Measurements from ENCODE around the gene EHF.

Gene EHF

DNA sequence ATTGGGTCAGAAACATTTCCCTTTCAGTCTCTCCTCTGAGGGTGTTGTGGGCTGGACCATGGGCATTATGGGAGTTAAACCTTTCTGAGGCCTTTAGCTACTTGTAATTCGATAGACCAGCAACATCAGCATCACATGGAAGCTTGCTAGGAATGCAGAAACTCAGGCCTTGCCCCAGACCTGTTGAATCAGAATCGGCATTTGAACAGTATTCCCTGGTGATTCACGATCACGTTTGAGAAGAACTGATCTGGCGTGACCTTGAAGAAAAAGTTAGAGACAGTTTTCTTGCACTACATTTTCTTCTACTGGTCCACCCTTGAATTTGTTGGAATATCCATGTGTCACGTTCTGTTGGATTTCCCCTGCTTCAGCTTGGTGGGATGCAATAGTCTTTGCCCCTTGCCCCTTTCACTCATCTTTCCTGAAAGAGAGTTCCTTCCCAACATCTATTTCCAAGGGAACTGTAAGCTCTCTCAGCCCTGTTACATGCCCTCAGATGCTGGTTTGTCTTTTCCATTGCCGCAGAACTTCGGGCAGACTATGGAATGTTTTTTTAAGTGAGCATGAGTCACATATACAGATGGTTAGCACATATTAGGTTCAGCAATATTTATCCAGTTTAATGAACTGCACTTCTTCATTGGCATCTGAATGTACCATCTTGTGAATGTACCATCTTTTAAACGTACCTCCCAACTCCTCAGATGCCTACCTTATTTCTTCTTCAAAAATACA is 23.9 kb downstream of the EHF start:
- peak; percentile 84 for DNase-seq (ENCODE audit: low read depth)

DNA sequence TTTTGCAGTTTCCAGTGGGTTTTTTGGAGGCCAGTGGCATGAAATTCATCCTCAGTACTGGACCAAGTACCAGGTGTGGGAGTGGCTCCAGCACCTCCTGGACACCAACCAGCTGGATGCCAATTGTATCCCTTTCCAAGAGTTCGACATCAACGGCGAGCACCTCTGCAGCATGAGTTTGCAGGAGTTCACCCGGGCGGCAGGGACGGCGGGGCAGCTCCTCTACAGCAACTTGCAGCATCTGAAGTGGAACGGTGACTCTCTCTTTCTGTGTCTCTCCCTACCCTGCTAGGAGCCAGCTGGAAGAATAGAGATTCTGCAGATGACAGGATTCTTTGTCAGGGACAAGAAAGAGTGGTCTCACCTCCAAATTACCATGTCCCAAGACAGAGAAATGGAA is 25.5 kb downstream of the EHF start:
- DNase-seq (ENCODE audit: low read depth) = no peak

DNA sequence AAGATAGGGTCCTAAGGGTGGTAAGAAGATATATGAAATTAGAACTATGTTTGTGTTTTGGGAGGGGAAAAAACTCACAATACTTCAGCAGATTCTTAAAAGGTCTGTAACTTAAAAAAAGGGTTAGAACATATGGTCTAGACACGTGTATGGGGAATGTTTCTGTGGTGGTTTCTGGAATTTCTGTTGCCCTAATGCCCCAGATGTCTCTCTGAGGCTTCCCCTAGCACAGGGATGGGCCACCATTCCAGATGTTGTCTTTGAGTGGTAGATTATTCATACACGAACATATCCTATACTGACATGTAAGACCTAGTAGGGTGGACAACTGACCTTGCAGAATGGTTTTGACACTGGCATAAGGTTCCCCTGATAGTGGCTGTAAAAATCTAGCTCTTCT is 26.2 kb downstream of the EHF start:
- no peak for DNase-seq (ENCODE audit: low read depth)

DNA sequence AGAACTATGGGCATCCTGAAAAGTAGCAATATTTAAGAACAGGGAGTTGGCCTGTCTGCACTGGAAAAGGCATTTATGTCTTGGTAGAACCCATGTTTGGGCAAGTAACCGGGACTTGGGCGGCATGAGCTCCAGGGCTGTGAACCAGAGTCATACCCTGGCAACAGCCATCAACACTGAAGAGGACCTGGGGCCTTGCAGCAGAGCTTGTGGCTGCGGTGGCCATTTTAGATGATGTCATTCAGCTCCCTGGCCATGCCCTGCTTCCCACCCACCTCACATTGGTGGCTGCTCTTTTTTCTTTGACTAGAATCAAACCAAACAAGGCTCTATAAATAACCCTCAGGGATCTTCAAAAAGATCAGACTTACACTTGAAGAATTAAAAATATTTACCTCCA is 26.6 kb downstream of the EHF start:
- no peak for DNase-seq (ENCODE audit: low read depth)

DNA sequence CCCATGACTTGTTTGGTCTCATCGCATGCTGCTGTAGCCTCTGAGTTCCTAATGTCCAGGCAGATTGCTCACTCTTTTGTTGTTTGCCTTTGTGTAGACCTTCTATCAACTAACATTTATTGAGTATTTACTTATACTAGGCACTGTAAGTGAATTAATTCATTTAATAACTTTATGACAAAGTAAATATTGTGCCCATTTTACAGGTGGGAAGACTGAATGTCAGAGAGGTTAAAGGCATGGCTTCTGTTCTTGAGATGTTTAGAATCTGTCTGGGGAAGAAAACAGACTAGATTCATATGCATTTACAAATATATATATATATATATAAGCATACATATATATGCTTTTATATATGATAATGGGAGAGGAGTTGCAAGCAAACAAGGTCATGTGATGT is 27.1 kb downstream of the EHF start:
- no peak for DNase-seq (ENCODE audit: low read depth)

DNA sequence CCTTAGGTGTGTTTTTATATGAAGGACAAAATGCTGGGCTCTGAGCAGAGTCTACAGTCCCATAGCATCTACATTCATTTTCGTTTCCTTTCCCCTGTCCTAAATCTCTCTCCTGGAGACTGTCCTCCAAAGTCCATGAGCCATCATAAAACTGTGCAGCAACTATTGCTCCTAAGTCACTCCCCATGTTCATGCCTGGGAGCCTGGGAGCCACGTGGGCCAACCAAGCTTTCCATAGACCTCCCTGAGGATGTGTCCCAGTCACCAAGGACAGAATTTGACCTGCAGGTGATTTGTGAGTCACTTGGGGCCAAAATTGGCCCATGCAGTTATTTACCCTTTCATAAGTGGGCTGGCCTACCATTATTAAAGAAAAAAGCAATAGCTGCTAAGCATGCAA is 28.7 kb downstream of the EHF start:
- no peak for DNase-seq (ENCODE audit: low read depth)

DNA sequence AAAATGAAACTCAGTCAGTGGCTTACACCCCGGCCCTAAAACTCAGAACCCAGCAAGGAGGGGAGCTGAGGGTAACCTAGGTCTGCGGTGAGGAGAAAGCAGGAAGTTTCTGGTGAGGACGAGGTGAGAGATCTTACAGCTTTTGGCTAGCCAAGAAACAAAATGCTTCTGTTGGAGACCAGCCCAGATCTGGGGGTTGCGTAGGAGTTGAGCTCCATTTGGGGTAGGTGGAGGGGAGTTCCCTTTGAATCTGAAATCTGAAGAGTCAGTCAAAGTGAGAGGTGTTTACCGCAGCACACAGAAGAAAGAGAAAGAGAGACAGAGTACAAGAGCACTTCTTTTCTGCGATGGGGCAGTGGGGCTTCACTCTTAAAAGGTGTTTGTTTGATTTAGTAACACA is 29.6 kb downstream of the EHF start:
- DNase-seq (ENCODE audit: low read depth) = no peak

DNA sequence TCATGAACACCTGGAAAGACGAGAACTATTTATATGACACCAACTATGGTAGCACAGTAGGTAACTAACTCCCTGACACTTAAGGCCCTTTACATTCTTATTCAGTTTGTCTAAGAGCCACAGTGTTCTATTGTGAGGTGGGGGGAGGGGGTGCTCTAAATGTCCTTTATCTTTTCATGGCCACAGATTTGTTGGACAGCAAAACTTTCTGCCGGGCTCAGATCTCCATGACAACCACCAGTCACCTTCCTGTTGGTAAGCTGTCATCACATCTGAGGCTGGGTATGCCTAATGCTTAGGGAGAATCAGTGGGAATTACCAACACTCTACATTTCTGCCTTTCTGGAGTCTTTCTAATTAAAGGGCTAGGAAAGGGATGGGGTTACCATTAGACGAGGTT is 30.7 kb downstream of the EHF start:
- no peak for DNase-seq (ENCODE audit: low read depth)

DNA sequence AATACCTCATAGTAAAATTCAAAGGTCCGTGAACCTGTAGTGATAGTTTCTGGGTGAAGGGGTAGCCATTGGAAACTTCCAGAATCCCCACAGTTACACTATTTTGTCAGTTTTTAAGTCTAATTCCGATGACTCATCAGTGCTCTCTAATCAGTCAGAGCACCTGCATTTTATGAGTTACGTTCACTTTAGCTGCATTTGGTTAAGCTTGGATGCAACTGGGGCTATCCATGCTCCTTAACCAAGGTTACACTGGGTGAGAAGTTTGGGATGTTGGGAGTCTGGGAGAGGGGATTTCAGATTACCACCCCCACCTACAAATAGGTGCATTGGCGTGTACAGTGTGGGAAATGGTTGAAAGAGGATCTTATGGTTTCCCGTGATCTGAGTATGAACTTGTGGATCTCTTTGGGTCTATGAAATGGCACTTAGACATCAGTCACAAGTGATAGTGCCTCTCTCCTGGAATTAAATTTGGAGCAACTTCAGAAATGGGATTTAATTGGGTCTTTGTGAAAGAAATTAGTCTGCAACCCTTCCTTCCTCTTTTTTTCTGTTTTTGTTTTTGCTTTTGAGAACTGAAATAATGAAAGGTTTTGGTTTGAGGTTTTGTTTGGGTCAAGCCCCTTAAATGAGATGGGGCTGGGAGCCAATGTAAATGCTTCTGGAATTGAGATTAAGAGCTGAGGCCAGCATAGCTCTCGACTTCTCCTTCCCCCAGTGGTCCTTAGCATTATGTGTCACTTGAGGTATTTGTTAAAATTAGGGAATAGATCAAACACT is 31.5 kb downstream of the EHF start:
- DNase-seq (ENCODE audit: low read depth) = no peak

DNA sequence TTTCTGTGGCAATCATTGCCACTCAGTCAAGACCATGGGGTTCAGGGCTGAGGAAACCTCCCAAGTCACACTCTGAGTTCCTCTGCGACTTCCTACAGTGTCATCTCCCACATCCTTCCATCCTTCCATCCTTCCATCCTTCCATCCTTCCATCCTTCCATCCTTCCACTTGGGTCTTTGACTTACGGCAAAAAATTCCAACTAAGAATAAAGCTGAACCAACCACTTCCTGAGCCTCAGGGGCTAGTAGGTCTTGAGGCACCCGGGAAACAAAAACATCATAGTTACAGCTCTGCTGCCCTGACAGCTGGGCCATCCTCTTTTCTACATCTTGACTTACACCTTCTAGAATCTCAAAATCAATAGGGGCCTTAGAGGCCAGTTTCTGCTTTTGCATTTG is 32.1 kb downstream of the EHF start:
- DNase-seq (ENCODE audit: low read depth) = no peak

DNA sequence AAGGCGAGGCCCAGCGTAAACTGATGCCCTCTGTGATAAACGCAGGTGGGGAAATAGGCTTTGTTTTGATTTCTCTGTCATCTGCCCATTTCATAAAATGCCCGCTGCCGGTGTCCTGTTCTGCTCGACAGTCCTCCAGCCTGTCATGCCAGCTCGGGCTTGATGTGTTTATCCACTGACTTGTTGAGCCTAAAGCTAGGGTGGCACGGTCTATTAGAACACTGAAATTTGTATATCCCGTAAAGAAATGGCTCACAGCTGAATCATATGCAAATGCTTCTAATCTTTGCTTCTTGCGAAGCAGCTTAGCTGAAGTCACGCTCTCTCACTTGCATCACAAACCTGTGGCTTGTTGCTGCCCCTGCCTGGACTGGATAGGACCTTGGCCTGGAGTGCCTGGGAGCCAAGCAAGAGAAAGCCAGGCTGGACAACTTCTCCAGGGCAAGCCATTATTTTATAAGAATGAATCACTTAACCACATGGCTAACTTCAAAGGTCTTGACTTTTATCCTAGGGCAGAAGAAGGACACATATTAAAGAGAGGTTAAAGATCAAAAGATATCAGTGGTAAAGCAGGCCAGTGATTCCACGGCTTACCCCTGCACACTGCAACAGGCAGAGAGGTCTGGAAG is 33.1 kb downstream of the EHF start:
- peak; percentile 90 for DNase-seq (ENCODE audit: low read depth)

DNA sequence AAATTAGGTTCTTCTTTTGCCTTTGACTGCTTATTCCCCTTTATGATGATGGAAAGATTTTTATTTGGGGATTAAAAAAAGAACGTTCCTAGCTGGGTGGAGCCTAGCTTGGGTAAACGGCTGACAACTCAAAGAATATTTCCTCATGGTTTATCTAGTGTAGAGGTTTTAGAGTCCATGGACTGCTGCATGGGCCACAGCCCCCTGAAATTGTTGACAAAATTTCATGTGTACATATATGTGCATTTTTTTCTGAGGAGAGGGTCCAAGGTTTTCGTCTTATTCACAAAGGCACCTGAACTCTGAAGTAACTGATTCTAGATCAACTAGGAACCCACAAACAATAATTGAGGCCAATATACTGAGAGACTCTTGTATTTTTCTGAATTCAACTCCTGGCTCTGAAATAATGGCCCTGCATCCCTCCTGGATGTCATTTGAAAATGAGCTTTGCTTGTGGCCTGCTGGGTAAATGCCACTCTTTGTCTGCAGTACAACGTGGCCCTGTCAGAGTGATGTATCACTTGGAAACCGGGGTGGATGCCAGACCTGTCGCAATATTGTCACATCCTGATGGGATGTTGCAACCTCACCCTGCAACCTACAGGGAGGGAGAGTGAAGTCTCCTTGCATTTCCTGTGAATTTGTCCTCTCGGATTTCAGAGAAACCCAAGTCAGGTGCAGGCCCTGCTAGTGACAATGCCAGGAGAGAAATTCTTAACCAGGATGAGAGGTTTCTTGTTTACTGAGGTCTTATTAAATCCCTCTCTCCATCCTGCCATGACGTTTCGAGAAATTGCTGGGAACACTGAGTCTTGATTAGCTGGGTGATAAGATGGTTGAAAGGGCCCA is 33.8 kb downstream of the EHF start:
- peak; percentile 46 for DNase-seq (ENCODE audit: low read depth)

DNA sequence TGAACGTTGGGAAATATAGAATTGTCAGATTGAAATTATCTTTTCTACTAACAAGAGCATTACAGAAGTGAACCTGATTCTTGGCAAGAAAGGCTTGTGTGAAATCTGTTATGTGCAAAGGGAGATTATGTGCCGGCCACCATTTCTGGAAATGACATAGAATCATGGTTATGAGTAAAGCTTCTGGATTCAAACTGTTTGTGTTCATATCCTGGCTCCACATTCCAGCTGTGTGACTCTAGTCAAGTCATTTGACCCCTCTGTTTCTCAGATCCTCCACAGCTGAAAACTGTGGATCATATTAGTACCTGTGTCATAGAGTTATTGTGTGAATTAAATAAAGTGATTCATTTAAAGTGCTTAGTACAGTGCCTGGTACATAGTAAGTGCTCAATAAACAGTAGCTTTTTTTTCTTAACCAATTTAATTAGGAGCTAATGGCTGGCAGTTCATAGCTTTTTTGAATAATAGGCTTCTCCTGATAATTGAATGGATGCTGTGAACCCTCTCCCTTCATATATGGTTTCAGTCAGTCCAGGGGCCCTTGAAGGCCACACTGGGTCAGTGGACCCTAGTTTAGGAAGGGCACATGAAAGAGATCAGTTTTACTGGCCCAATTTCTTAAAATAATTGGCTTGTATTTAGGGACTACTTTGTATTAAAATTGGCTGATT is 34.6 kb downstream of the EHF start:
- DNase-seq (ENCODE audit: low read depth) = peak; percentile 74

DNA sequence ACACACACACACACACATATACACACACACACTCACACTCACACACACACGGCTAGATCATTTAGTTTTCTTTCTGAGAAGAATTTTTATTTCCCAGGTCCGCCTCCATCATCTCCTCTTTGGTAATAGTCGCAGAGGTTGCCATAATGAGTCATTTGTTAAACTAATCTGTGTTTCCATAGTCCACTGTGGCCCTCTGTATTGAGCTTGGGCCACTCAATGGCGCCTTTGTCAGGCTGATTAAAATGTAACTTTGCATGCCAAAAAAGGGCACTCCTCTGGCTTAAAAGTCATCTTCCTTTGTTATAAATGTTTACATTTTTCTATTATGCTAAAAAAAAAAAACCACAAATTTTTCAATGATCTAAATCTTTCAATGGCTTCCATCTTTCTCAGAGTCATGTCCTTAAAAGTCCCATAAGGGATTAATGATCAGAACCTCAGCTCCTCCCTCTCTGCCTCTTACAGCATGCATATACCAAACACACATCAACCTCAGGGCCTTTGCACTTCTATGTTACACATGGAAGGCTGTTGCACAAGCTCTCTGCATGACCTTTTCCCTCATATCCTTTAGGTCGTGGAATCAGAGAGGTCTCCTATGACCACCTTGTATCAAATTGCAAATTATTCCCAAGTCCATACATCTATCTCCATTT is 35.3 kb downstream of the EHF start:
- DNase-seq (ENCODE audit: low read depth) = no peak

DNA sequence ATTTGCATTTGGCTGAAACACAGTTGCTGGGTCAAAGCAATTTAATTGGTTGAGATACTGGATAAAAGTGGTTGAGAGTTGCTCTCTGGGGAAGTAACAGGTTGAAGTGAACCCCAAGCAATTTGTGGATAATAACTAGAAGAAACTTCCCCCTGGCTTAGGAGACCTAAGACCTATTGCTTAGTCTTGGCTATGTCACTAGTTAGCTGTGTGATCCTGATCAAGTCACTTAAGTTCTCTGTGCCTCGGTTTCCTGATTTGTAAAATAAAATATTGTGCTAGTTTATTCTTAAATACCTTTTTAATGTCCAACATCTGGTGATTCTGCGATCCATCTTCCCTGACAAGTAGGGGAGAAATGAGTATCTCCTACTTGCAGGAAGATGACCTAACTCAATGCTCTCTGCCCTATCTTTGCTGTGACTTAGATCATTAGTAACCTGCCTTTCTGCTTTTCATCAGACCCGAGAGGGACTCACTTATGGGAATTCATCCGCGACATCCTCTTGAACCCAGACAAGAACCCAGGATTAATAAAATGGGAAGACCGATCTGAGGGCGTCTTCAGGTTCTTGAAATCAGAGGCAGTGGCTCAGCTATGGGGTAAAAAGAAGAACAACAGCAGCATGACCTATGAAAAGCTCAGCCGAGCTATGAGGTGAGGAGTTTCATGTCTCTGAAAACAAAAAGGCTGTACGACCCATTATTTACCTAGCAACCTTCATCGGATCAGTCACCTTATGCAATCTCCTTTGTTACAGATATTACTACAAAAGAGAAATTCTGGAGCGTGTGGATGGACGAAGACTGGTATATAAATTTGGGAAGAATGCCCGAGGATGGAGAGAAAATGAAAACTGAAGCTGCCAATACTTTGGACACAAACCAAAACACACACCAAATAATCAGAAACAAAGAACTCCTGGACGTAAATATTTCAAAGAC is 37.5 kb downstream of the EHF start:
- no peak for DNase-seq (ENCODE audit: low read depth)

DNA sequence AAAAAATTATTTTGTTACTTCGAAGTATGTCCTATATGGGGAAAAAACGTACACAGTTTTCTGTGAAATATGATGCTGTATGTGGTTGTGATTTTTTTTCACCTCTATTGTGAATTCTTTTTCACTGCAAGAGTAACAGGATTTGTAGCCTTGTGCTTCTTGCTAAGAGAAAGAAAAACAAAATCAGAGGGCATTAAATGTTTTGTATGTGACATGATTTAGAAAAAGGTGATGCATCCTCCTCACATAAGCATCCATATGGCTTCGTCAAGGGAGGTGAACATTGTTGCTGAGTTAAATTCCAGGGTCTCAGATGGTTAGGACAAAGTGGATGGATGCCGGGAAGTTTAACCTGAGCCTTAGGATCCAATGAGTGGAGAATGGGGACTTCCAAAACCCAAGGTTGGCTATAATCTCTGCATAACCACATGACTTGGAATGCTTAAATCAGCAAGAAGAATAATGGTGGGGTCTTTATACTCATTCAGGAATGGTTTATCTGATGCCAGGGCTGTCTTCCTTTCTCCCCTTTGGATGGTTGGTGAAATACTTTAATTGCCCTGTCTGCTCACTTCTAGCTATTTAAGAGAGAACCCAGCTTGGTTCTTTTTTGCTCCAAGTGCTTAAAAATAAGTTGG is 38.3 kb downstream of the EHF start:
- no peak for DNase-seq (ENCODE audit: low read depth)

DNA sequence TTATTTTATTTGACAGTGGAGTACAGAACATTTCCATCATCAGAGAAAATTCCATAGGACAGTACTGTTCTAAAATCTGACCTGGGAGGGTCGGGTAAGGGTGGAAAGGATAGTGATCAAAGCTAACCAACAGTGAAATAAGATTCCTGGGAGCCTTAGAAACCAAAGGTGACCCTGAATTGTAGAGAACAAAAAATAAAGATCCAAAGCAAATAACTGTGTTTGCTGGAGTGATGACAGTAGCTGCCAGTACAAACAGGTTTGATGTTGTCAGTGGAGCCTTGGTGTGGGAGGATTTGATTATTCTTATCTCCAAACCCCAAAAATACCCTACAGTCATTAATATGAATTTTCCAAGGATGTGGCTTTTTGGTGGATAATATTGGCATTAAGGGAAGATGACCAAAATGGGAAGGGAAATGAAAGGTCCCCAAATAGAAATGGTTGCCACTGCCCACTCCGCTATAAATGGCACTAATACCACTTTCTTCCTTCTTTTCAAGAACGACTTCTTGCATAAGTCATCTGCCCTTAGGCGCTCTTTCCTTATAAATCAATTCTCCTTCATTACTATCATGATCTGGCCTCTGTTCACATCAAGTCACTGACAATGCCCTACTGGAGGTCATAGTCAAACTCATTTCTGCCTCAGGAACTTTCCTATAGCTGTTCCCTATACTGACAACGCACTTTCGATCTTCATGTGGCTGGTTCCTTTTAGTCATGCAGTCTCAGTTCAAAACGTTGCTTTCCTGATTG is 44.4 kb downstream of the EHF start:
- DNase-seq (ENCODE audit: low read depth) = no peak

DNA sequence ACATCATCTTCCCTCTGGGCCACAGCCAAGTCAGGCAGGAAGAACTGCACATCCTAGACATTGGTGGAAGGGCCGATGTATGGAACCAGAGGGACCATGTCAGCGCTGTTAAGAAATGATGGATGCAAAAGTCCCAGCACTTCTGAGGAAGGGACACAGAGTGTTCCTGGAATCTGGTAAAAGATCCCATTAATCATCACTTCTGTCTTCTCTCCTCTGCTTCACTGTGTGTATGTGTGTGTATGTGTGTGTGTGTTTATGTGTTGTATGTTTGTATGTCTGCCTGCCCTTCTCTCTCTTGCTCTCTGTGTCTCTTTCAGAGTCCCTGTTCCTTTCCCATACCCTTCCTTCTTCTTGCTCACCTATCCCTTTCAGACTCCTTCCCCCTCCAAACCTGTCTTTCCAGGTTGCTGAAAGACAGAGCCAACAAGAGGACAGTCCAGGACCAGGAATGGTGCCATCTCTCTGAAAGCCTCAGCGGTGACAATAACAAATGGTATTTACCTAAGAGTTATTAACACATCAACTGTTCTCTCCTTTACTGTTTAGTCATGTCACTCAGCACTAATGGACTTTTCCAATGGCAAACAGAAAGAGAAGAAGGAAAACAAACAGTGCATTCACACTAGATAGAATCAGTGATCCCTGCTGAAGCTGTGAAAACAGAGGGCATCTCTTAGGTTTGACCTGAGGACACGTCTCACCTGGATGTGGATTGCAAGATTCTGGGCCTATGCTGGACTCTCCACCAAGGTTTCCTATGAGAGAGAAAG is 47.1 kb downstream of the EHF start:
- DNase-seq (ENCODE audit: low read depth) = no peak
